GM18511 (cell line): Measurements from ENCODE around the gene WDPCP.
"Not testable (repeated sequence)": the region's sequence is repeated elsewhere in the genome, so short reads cannot be mapped to it uniquely, and the experiment has no call there.

ENCODE experiments used
- ATAC-seq: cut with Tn5 transposase; IDR thresholded peaks from one replicate; pipeline ENCODE4 v1.9.1; 2021; ENCODE audit warnings: mild to moderate bottlenecking, moderate library complexity; ENCODE audit not compliant: unreplicated experiment

The WDPCP gene

DNA sequence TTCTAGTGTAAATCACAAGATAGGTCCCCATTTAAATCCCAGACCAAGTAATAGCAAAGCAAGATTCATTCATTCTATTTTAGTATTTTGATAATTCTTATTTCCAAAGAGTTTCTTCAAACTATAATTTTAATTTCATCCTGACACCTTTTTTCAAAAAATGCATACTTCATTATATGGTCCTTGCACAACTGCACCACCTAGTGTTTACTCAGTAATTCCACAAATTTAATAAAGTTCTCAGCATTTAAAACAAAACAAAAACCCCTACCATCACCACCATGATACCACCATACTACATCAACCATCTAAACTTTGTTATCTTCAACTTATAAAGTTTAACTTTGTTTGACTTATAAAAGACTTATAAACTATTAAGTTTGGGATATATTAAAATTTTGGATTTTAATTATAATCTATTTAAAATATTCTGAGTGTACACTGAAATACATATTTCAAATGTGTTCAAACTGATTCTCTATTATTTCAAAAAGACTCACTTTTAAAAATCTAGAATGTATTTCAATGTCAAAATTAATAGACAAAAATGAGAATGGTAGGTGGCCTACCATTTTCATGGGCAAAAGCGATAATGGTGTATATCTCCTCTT, 44.2 kb downstream of the WDPCP start:
- no peak for ATAC-seq

DNA sequence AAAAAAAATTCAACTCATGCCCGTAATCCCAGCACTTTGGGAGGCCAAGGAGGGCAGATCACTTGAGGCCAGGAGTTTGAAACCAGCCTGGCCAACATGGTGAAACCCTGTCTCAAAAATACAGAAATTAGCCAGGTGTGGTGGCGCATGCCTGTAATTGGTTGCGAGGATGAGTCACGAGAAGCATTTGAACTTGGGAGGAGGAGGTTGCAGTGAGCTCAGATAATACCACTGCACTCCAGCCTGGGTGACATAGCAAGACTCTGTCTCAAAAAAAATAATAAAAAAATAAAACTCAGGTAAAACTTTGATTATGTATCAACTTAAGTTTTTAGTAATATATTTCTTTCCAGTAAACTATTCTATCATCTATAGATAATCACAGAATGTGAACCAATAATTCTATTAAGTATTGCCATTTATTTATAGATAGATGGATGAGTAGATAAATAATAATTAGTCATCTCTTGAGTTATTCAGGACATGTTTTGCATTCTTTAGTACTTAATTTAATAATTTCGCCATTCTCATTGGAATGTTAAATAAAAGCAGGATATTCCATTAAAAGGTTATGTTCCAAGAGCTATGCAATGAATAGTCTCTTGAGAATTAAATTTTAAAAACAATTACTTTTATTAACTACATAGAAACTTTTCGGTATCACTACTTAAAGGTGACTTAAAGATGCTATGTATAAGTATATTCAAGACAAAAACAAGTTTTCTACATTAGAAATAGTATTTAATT, 48.7 kb downstream of the WDPCP start:
- ATAC-seq, result no peak

DNA sequence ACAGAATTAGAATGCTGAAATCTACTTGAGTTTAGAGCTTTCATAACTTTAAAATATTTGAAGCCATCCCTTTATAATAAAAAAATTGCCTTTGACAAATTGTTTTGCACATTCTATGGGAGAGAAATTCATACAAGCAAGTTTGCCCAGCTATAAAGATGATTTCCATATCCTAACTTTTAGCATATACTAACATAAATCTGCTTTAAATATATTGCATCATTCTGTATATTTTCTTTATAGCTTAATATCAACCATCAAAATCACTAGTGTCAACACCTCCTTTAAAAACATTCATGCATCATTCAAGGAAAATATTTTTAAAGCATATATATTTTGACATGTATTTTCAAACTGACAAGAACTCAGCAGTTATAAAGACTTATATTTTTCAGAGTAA, 49.9 kb downstream of the WDPCP start:
- ATAC-seq, result no peak

DNA sequence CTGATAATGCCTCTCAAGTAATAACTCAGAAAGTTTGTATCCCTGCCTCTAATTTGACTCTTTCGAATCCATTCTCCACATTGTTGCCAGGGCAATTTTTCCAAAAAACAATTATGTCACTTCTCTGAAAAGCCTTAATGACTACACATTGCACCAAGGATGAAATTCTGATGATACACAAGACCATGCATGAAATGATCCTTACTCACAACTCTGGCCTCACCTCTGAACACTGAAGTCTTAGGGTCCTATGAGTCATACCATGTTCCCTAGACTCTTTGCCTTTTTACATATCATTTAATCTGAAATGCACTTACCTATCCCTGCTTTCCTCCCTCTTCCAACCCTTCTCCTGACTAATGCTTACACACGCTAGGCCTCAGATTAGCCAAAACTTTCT, 51.0 kb downstream of the WDPCP start:
- ATAC-seq, result no peak

DNA sequence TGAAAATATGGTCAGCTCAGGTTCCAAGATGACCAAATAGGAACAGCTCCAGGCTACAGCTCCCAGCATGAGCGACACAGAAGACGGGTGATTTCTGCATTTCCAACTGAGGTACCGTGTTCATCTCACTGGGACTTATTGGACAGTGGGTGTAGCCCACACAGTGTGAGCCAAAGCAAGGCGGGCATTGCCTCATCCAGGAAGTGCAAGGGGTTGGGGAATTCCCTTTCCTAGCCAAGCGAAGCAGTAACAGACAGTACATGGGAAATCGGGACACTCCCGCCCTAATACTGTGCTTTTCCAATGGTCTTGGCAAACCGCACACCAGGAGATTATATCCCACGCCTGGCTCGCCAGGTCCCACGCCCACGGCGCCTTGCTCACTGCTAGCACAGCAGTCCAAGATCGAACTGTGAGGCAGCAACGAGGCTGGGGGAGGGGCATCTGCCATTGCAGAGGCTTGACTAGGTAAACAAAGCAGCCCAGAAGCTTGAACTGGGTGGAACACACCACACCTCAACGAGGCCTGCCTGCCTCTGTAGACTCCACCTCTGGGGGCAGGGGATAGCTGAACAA, 57.5 kb downstream of the WDPCP start:
- ATAC-seq, result no peak

DNA sequence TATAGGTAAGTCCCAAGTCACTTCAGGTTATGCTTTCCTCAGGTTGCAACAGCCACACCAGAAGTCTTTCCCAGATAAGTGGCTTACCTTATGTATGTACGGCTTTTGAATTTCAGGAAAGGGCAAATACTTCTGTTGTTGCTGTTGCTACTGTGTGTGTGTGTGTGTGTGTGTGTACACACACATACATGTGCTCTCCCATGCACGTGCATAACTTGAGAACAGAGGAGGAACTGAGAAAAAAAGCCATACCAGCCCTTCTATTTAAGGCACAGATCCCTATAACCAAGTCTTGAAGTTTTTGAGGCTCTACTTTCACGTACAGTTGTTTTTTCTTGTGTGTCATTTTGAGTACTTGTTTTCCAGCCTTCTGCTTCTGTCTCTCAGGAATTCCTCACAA, 62.4 kb downstream of the WDPCP start:
- ATAC-seq, result no peak

DNA sequence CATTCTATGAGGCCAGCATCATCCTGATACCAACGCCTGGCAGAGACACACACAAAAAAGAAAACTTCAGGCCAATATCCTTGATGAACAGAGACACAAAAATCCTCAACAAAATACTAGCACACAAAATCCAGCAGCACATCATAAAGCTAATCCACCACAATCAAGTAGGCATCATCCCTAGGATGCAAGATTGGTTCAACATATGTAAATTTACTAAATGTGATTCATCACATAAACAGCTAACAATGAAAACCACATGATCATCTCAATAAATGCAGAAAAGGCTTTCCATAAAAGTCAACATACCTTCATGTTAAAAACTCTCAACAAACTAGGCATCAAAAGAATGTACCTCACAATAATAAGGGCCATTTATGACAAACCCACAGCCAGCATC, 65.3 kb downstream of the WDPCP start:
- ATAC-seq, result no peak

DNA sequence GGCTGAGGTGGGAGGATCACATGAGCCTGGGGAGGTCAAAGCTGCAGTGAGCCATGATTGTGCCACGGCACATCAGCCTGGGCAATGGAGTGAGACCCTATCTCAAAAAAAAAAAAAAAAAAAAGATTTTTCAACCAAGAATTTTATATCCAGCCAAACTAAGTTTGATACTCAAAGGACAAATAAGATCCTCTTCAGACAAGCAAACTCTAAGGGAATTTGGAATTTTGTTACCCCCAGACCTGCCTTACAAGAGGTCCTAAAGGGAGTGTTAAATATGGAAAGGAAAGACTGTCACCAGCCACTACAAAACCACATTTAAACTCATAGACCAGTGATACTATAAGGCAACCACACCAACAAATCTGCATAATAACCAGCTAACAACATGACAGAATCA, 67.5 kb downstream of the WDPCP start:
- no peak for ATAC-seq

DNA sequence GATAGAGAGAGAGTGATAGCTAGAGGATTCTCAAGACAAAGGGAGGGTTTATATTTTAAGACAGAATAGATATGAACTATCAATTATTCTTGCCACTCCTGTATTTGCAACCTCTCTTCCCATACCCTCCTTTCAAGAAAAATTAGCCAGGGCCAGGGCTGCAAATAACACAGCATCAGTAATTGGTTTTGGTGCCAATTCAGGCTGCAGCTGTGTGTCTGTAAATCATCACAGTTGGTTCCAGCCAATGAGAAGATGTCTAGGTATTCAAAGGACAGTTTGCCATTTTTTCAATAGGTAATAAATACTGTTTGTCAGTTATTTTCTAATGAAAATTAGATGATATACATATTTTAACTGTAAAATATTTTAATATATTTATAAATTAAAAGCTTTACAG, 73.5 kb downstream of the WDPCP start:
- no peak for ATAC-seq

DNA sequence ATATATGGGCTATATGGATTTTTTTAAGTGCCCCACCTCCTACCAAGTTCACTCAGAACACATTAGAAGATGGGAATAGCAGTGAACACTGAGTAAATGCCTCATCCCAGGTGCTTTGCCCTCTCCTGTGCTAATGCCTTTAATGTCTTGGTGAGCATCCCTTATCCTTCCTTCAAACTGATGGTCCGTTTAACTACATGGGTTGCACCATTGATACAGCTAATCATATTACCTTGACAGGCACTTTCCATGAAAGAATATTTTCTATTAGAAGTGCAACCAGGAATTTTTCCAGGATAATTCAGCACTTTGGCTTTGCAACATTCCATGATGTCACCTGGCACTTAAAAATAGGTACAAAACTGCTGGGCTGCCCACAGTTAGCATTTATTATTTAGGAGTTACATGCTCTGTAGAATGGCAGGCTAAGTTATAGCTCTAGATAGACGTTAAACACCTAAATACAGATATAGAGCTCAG, 74.0 kb downstream of the WDPCP start:
- no peak for ATAC-seq

DNA sequence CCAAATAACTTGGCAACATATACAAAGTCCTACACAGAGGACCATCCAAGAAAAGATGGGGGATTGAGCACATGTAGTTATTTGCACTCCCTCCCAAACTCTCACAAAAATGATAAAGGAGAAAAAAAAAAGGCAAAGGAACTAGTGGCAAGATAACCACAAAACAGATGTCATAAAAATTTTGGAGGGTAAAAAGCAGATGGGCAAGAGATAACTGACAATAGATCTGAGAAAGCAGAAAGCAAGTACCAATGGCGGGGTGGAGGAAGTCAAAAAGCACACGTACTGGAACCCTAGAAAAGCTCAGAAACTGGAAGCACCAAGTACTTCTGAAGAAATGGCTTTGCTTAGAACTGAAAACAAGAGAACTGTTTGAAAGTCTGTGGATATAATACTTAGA, 82.0 kb downstream of the WDPCP start:
- no peak for ATAC-seq

DNA sequence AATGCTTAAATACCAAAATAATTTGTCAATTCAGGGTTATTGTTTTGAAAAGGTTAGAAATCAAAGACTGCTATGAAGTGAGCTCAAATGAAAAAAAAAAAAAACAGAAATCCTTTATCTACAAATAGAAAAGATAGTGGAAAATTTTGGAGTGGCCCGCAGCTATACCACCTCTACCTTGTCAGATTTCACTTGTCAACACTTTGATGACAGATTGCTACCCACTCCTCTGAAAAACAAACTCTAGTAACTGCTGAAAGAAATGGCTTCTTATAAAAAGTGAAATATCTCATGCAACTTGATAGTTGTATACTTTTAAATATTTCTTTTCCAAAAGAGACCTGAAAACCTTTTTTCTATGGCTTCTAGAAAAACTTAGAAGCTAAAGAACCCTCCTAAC, 84.5 kb downstream of the WDPCP start:
- ATAC-seq, result no peak

DNA sequence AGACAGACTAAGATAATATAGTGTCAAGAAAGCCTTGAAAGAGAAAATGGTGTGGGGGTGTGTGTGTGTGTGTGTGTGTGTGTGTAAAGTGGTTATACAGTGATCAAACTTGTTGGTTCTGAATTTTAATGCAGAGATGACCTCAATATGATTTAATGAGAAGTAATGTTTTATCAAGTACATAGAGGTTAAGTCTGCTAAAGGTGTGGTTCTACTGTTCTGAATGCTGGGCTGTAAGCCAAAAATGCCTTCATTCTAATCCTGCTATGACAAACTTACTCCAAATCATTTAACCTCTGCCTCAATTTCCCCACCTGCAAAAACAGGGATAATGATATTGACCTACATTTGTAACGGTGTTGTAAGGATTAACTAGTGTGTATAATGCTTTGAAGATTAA, 87.9 kb downstream of the WDPCP start:
- ATAC-seq, result no peak

DNA sequence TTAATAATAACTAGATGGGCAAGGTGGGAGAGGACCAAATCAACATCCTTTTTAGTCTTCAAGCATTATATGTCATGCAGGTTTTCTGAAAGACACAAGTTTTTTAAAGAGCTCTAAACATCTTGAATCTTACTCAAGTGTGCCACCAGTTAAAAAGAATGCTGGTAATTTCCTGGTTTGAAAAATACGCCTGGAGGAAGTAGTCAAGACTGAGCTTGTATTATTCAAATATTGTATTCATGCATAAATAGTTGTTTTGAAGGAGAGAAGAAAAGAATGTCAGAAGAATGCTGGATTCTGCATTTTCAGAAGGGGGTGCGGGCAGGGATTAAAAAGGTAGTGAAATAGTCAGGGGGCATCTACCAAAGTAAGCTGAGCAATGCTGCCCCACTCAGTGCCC, 90.7 kb downstream of the WDPCP start:
- no peak for ATAC-seq

DNA sequence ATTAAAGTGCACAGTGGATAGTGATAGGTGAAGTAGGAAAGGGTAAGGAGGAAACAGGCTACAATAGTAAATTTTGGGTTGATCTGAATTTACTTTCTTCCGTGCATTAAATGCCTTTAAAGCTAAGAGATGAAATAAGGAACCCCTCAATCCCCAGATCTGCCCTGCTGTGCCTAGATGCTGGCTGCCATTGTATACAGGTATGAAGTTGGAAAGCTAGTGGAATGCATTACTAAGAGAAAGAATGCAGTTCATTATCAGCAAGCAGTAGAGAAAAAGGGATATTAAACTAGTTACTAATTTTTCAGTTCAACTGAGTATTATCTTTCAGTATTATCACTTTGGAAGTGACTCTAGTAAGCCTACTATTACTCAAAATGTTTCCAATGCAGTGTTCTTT, 93.3 kb downstream of the WDPCP start:
- ATAC-seq, result no peak

DNA sequence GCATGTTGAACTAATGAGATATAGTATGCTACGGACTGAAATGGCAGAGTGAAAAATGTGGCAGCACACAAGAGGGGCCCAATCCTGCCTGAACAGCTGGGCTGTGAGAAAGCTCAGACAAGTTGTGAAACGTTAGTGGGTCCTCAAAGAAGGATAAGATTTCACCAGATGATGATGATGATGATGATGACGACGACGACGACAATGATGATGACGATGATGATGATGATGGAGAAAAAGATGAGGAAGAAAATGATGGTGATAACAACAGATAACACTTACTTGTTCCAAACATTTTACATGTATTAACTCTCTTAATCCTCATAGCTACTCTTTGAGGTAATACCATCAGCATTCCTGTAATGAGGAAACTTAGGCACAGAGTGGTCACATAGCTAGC, 94.2 kb downstream of the WDPCP start:
- ATAC-seq, result no peak

DNA sequence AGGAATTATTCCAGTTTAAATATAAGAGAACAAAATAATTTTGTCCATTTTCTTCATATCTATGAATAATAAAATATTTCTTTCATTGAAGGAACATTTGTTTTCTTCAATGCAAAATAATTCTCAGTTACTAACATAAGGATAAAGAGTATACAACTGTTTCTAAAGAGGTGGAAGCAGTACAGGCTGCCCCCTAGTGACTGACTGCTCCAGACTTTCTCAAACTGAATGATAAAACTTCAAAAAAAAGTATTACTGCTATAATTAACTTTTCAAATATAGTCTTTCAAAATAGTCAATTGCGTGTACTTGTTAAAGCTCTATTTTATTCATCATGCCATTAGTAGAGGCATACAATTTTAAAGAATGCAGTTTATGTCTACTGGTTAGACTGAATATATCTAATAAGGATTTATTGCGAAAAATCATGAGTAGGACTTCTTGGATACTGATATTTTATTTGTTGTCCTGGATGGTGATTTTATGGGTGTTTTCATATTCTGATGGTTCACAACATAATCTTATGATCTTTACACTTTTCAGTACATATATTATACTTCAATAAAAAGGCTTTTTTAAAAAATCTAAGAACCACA, 100.1 kb downstream of the WDPCP start:
- no peak for ATAC-seq

DNA sequence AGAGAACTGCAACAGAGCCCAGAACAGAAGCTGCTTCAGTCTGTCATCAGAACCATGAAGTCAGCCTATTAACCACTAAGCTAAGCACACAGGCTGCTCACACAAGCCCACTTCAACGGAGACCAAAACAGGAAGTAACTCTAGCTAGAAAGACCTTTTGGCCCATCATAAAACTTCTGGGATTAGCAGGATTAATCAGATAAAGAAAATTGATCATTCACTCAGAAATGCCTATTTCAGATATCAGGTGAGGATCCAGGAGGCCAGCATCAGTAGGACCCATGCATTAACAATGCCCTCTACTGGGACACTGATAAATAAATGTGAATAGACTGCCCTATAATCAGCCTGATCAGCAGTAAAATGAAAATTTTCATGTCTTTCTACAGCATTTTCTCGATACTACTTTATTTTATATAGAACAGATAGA, 101.4 kb downstream of the WDPCP start:
- no peak for ATAC-seq

DNA sequence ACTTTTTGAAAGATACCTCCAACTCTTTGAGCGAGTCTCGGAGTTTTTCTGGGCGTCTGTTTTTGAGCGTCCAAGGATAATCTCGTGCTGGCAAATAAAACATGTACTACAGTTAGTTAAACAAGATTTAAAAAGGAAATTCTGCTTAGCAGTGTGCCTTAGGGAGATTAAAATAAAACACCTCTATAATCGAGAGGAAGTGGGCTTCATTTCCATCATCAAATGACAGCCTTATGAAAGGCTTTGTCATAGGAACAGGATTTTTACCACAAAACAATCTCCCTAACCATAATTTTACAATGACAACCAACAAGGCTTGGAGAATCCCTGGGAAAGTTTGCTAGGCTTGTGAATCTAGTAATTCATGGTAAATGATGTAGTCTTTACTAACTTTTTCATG, 103.4 kb downstream of the WDPCP start:
- ATAC-seq, result no peak

DNA sequence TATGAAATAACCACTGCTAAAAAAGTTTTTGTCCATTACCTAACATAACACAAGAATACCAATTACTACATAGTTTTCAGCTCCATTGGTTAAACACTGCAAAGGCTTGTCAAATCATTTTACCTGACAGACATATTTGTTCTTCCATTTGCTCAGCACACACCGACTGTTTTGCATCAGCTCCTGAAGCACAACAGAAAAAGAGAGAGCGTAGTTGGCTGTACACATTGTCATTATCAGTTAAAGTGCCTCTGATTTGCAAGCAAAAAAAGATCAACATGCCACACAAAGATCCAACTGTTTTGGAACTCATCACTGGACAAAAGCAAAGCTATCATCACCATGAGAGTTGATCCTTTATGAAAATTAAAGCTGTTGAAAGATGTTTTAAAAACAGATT, 103.8 kb downstream of the WDPCP start:
- ATAC-seq, result no peak

DNA sequence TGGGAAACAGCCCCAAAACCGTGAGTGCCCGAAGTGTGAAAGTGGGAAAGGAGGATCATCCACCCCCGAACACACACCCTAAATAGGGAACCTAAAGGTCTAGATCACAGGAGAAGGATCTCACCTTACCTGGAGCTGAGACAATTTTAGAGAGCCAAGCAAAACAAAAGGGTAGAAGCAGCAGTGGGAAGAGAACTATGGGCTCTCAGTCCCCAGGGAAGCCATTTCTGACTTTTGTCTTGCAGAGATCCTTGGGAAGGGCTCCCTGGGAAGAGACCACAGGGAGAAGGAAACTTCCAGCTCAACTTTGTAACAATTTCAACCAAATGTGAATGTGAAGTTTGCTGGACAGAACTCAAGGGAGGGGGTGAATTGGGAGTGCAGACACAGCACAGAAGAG, 110.6 kb downstream of the WDPCP start:
- no peak for ATAC-seq

DNA sequence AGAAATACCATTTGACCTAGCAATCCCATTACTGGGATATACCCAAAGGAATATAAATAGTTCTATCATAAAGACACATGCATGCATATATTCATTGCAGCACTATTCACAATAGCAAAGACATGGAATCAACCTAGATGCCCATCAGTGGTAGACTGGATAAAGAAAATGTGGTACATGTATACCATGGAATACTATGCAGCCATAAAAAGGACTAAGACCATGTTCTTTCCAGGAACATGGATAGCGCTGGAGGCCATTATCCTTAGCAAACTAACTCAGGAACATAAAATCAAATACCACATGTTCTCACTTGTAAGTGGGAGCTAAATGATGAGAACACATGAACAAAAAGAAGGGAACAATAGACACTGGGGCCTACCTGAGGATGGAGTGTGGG, 119.0 kb downstream of the WDPCP start:
- ATAC-seq, result not testable (repeated sequence)
